Upper lobe of left lung (tissue), 4 donors: ENCODE results near the gene PAM.

ENCODE experiments used
- EP300 ChIP-seq, 4 donors: sonication (generic); formaldehyde crosslinking; IDR thresholded peaks; one replicate each; pipeline ENCODE4 v1.5.1; 2017; ENCODE audit warnings: antibody characterized with exemption in 4 of 4, control low read depth in 2 of 4
- POLR2A ChIP-seq, 4 donors: fragments of 450-650 bp; IDR thresholded peaks; one replicate each; pipeline ENCODE4 v1.5.1; 2016 to 2017; ENCODE audit warnings: antibody characterized with exemption in 4 of 4, mild to moderate bottlenecking in 2 of 4
- TF ChIP-seq, protein P1 (sequence below), 6 experiments: fragments of 450-650 bp in 4 of 6; fragments of 200-600 bp in 2 of 6; sonication (generic) in 2 of 6; IDR thresholded peaks; one replicate each; pipeline ENCODE4 v1.5.1; 2016 to 2019; ENCODE audit warnings: antibody characterized with exemption in 6 of 6

DNA sequence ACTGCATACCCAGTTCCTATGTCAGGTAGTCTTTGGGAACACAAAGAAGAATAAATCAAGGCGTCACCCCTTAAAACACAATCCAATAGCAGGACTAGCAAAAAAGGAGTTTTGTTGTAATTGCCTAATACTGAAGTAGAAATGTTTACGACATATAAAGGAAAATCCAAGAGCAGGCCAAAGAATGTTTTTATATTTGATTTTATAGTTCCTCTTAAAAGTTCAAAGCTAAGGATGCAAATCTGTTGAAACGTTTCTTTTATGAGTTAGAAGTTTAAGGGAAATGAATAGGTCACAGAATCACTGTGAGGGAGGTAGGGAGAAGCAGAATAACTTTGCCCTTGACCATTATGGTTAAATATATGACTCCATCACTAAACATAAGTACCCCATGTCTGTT lies 136.1 kb downstream of the PAM start:
- TF ChIP-seq, protein P1, sequence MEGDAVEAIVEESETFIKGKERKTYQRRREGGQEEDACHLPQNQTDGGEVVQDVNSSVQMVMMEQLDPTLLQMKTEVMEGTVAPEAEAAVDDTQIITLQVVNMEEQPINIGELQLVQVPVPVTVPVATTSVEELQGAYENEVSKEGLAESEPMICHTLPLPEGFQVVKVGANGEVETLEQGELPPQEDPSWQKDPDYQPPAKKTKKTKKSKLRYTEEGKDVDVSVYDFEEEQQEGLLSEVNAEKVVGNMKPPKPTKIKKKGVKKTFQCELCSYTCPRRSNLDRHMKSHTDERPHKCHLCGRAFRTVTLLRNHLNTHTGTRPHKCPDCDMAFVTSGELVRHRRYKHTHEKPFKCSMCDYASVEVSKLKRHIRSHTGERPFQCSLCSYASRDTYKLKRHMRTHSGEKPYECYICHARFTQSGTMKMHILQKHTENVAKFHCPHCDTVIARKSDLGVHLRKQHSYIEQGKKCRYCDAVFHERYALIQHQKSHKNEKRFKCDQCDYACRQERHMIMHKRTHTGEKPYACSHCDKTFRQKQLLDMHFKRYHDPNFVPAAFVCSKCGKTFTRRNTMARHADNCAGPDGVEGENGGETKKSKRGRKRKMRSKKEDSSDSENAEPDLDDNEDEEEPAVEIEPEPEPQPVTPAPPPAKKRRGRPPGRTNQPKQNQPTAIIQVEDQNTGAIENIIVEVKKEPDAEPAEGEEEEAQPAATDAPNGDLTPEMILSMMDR (IDR thresholded peaks at IDR 0.05) = no peak
- TF ChIP-seq POLR2A (IDR thresholded peaks at IDR 0.05) (no peak), EP300 (IDR thresholded peaks at IDR 0.05) (no peak)
